ENCODE data around the gene AKT1.

The AKT1 gene

GRCh38 chr14:104723651-104724406 lies 71.7 kb downstream of the AKT1 start, which contains the start of gene ADSS1:
Gene ADSS1, plus strand, starts transcription at chr14:104724229. Its CDS starts 42 bp downstream, at chr14:104724271.
- Histone ChIP-seq H3K9me3 (ENCODE audit: insufficient read depth, low read length) (no peaks in the 10 kb centered on the region), H3K36me3 (replicated peaks; ENCODE audit: low read depth, low read length) (no peaks in the 10 kb centered on the region), H3K9ac (ENCODE audit: low read length) (peak within 1 kb of the TSS; percentile 38; the same call in 1 of the 2 replicates), H3K4me2 (ENCODE audit: low read length) (peak within 1 kb of the TSS; percentile 87), H3K79me2 (ENCODE audit: low read length) (no peaks in the 10 kb centered on the region), H3K27me3 (ENCODE audit: low read depth, low read length) (peaks cover 20% of the 10 kb centered on the region), H3K27ac (ENCODE audit: low read length) (no peak within 1 kb of the TSS), H4K20me1 (ENCODE audit: insufficient read depth, low read length) (no peaks in the 10 kb centered on the region), H3K4me1 (ENCODE audit: low read length) (no peaks in the 10 kb centered on the region), H2AFZ (ENCODE audit: low read depth, low read length) (no peak within 1 kb of the TSS), H3K4me3 (ENCODE audit: low read length) (peak within 1 kb of the TSS; percentile 86)
- no peak for TF ChIP-seq EZH2phosphoT487 (IDR thresholded peaks at IDR 0.05; ENCODE audit: low read depth)
- TF ChIP-seq CTCF (IDR thresholded peaks at IDR 0.05; ENCODE audit: low read depth, low read length) = peak; percentile 71

GRCh38 chr14:104722938-104723650 lies 72.5 kb downstream of the AKT1 start:
- Histone ChIP-seq H3K4me2 (ENCODE audit: low read length) (peak overlapping the region; percentile 87), H3K36me3 (replicated peaks; ENCODE audit: low read depth, low read length) (no peaks in the 10 kb centered on the region), H3K9ac (ENCODE audit: low read length) (no peak overlapping the region), H3K27me3 (ENCODE audit: low read depth, low read length) (peaks cover 20% of the 10 kb centered on the region), H3K9me3 (ENCODE audit: insufficient read depth, low read length) (no peaks in the 10 kb centered on the region), H3K79me2 (ENCODE audit: low read length) (no peaks in the 10 kb centered on the region), H3K4me3 (ENCODE audit: low read length) (peak overlapping the region; percentile 86), H2AFZ (ENCODE audit: low read depth, low read length) (no peak overlapping the region), H4K20me1 (ENCODE audit: insufficient read depth, low read length) (no peaks in the 10 kb centered on the region), H3K4me1 (ENCODE audit: low read length) (no peaks in the 10 kb centered on the region), H3K27ac (ENCODE audit: low read length) (no peak overlapping the region)
- no peak for TF ChIP-seq EZH2phosphoT487 (IDR thresholded peaks at IDR 0.05; ENCODE audit: low read depth)

GRCh38 chr14:104721505-104722431 lies 73.8 kb downstream of the AKT1 start:
- Histone ChIP-seq H3K4me1 (ENCODE audit: low read length) (no peaks in the 10 kb centered on the region), H2AFZ (ENCODE audit: low read depth, low read length) (no peak overlapping the region), H3K27ac (ENCODE audit: low read length) (no peak overlapping the region), H3K4me2 (ENCODE audit: low read length) (no peak overlapping the region), H3K4me3 (ENCODE audit: low read length) (no peak overlapping the region), H3K79me2 (ENCODE audit: low read length) (no peaks in the 10 kb centered on the region), H3K9ac (ENCODE audit: low read length) (no peak overlapping the region), H3K9me3 (ENCODE audit: insufficient read depth, low read length) (no peaks in the 10 kb centered on the region), H4K20me1 (ENCODE audit: insufficient read depth, low read length) (no peaks in the 10 kb centered on the region), H3K27me3 (ENCODE audit: low read depth, low read length) (peaks cover 20% of the 10 kb centered on the region), H3K36me3 (replicated peaks; ENCODE audit: low read depth, low read length) (no peaks in the 10 kb centered on the region)
- TF ChIP-seq EZH2phosphoT487 (IDR thresholded peaks at IDR 0.05; ENCODE audit: low read depth) = no peak
- no peak for TF ChIP-seq CTCF (IDR thresholded peaks at IDR 0.05; ENCODE audit: low read depth, low read length)

Measured in OCI-LY3 (cell line).